Type B pancreatic cell (in vitro differentiated cells): Measurements from ENCODE around the gene NDUFAF8. TPM values are rescaled to one million over a fixed set of nuclear protein-coding genes. Genes with fewer than 3 reads are reported as not detected.

Experiments
- DNase-seq: peaks from one replicate; pipeline ENCODE4 v3.0.0; 2021; ENCODE audit warnings: mixed read lengths; ENCODE audit not compliant: unreplicated experiment; ENCODE audit errors: extremely low spot score
- H3K27ac Mint-ChIP-seq: 2 replicates; pipeline ENCODE4 v1.8.0; 2021; ENCODE audit warnings: mild to moderate bottlenecking, mixed read lengths
- H3K27me3 Mint-ChIP-seq: 2 replicates; pipeline ENCODE4 v1.8.0; 2021; ENCODE audit warnings: mixed read lengths
- H3K36me3 Mint-ChIP-seq: 2 replicates; pipeline ENCODE4 v1.8.0; 2021; ENCODE audit warnings: mixed read lengths
- H3K4me1 Mint-ChIP-seq: one replicate; pipeline ENCODE4 v1.8.0; 2021; ENCODE audit warnings: mixed read lengths; ENCODE audit not compliant: unreplicated experiment
- H3K4me3 Mint-ChIP-seq: 2 replicates; pipeline ENCODE4 v1.8.0; 2021; ENCODE audit warnings: mild to moderate bottlenecking, mixed read lengths
- H3K9me3 Mint-ChIP-seq: 2 replicates; pipeline ENCODE4 v1.8.0; 2021; ENCODE audit warnings: mixed read lengths
- CTCF ChIP-seq: fragments of 200-600 bp; sonication (generic); conservative IDR thresholded peaks from 2 replicates; pipeline ENCODE4 v1.5.0; 2021; ENCODE audit warnings: antibody characterized with exemption, mild to moderate bottlenecking
- total RNA-seq: library from RNA; stranded (reverse); gene quantifications from 2 replicates; pipeline ENCODE4 v1.2.1, GENCODE V29; 2021; ENCODE audit warnings: low replicate concordance

NDUFAF8 gene
- total RNA-seq, 1 donor from 2014 or later: 56.9 TPM

GRCh38 chr17:81248649-81249048 lies 9.5 kb downstream of the NDUFAF8 start:
- no peak for TF ChIP-seq CTCF
- Mint-ChIP-seq H3K9me3 (no peaks in the 10 kb centered on the region), H3K27ac (no peak overlapping the region), H3K27me3 (no peaks in the 10 kb centered on the region), H3K4me1 (peaks cover 7% of the 10 kb centered on the region), H3K36me3 (peaks cover 5% of the 10 kb centered on the region), H3K4me3 (no peak overlapping the region)
- DNase-seq: no peak

- no peak for TF ChIP-seq CTCF
- Mint-ChIP-seq H3K9me3 (no peaks in the 10 kb centered on the region), H3K27ac (no peak overlapping the region), H3K36me3 (peaks cover 5% of the 10 kb centered on the region), H3K27me3 (no peaks in the 10 kb centered on the region), H3K4me3 (no peak overlapping the region), H3K4me1 (peaks cover 8% of the 10 kb centered on the region)
- DNase-seq: no peak
Measured at GRCh38 chr17:81249223-81250040, 10.3 kb downstream of the NDUFAF8 start.

GRCh38 chr17:81250286-81251093 lies 11.4 kb downstream of the NDUFAF8 start:
- TF ChIP-seq CTCF: no peak
- Mint-ChIP-seq H3K4me3 (no peak overlapping the region), H3K27me3 (no peaks in the 10 kb centered on the region), H3K9me3 (no peaks in the 10 kb centered on the region), H3K36me3 (peaks cover 5% of the 10 kb centered on the region), H3K27ac (no peak overlapping the region), H3K4me1 (peaks cover 17% of the 10 kb centered on the region)
- DNase-seq: no peak

- Mint-ChIP-seq H3K36me3 (peaks cover 5% of the 10 kb centered on the region), H3K4me3 (no peak overlapping the region), H3K27me3 (no peaks in the 10 kb centered on the region), H3K9me3 (no peaks in the 10 kb centered on the region), H3K4me1 (peaks cover 17% of the 10 kb centered on the region), H3K27ac (no peak overlapping the region)
- DNase-seq: no peak
- TF ChIP-seq CTCF: no peak
Measured at GRCh38 chr17:81251094-81251708, 12.1 kb downstream of the NDUFAF8 start.

- Mint-ChIP-seq H3K27me3 (no peaks in the 10 kb centered on the region), H3K27ac (no peak overlapping the region), H3K9me3 (no peaks in the 10 kb centered on the region), H3K4me1 (peaks cover 17% of the 10 kb centered on the region), H3K36me3 (peaks cover 5% of the 10 kb centered on the region), H3K4me3 (no peak overlapping the region)
- TF ChIP-seq CTCF: no peak
- no peak for DNase-seq
Measured at GRCh38 chr17:81251709-81252301, 12.7 kb downstream of the NDUFAF8 start.
